ENCODE data around the gene PACSIN1. TPM values are rescaled to one million over a fixed set of nuclear protein-coding genes. Genes with fewer than 3 reads are reported as not detected.

The PACSIN1 gene
- total and polyA plus RNA-seq, 4 donors, result 0.03 to 0.17 (median 0.15) TPM

GRCh38 chr6:34561227-34561530, 95.3 kb downstream of the PACSIN1 start:
- TF ChIP-seq ZBTB33 (IDR thresholded peaks at IDR 0.05) (no peak), EGR1 (IDR thresholded peaks at IDR 0.05; ENCODE audit: low read depth in 2 of 2) (no peak), GABPA (IDR thresholded peaks at IDR 0.05 in 1 of 2, conservative IDR thresholded peaks at IDR 0.05 in 1 of 2) (no peak), FOXA2 (IDR thresholded peaks at IDR 0.05) (no peak), JUND (IDR thresholded peaks at IDR 0.05) (no peak), MAX (IDR thresholded peaks at IDR 0.05) (no peak), REST (IDR thresholded peaks at IDR 0.05) (no peak), HNF4A (conservative IDR thresholded peaks at IDR 0.05) (no peak), HNF4G (IDR thresholded peaks at IDR 0.05) (no peak), FOXA1 (IDR thresholded peaks at IDR 0.05) (no peak), ATF3 (IDR thresholded peaks at IDR 0.05) (no peak), NR2F2 (IDR thresholded peaks at IDR 0.05) (no peak), RXRA (IDR thresholded peaks at IDR 0.05) (no peak), SP1 (IDR thresholded peaks at IDR 0.05) (no peak), CTCF (IDR thresholded peaks at IDR 0.05; ENCODE audit: low read depth, low read length, missing input control) (no peak), TAF1 (conservative IDR thresholded peaks at IDR 0.05) (no peak), RAD21 (IDR thresholded peaks at IDR 0.05) (no peak), YY1 (IDR thresholded peaks at IDR 0.05) (no peak)
- Histone ChIP-seq H3K4me3 (ENCODE audit: low read depth in 1 of 3, low read length in 3 of 3) (no peak overlapping the region), H3K4me1 (ENCODE audit: control insufficient read depth in 4 of 4, insufficient read depth in 4 of 4, low read length in 3 of 4) (no peaks in the 10 kb centered on the region), H3K9ac (ENCODE audit: low read depth in 1 of 2, low read length in 2 of 2) (no peak overlapping the region), H3K36me3 (ENCODE audit: control insufficient read depth in 4 of 4, insufficient read depth in 3 of 4, low read depth in 1 of 4, low read length in 3 of 4) (no peaks in the 10 kb centered on the region), H3K27ac (ENCODE audit: low read depth in 1 of 2, low read length in 2 of 2) (no peak overlapping the region), H3K9me3 (ENCODE audit: control insufficient read depth in 4 of 4, low read length in 3 of 4) (peaks cover 0 to 5% (median 2%) of the 10 kb centered on the region in 4 donors), H3K27me3 (ENCODE audit: control insufficient read depth in 4 of 4, insufficient read depth in 4 of 4, low read length in 3 of 4) (no peaks in the 10 kb centered on the region)
- DNase-seq (ENCODE audit: low spot score), result no peak
- 96% methylated on average over 2 of the region's 2 CpGs for WGBS
